ENCODE measurements around the gene STXBP5. TPM values are rescaled to one million over a fixed set of nuclear protein-coding genes. Genes with fewer than 3 reads are reported as not detected.

Gene STXBP5
- total RNA-seq, 1 donor from 2014 or later = 13.0 TPM

DNA sequence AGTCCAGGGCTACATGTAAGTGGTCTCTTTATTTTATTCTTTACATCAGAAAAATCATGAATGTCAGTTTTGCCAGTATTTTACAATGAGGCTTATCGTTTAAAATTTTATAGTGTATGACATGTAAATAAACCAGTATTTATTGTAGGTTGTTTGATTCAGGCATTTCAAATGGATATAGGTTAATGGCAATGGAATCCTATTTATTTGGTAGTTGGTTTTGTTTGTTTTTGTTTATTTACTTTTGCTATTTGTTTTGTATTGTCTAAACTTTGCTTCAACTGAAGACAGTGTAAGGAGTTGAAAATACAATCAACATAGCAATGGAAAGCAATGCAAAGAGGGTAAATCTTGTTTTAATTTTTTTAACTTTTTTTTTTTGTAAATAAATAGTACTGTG lies 185.2 kb downstream of the STXBP5 start:
- no peak for DNase-seq
- no peak for ATAC-seq (ENCODE audit: poor library complexity)
- intact Hi-C loops (cut with DNase I) = no loop called here

DNA sequence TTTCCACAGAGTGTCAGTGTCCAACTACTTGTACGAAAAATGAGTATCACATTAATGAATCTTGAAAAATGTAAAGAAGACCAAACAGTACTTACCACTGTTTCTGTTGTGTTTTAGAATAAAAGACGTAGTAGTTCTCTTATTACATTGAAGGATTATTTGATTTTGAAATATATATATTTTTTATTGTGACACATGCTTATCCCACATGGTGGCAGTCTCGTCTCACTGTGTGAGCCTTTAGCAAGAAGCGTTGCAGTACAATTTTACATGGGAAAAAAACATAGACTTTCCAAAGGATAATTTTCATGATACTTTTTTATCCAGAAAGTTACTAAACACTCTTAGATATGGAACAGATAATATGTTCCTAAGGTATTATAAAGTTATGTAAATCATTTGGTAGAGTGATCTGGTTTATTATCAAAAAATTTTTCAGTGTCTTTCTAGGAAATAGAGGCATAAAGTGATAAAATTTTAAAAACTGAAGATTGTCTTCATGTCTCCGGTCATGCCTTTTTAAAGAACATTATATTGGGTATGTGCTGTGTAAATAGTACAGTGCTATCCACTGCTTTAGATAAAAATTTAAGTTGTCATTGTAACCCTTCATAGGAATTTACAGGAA lies 186.8 kb downstream of the STXBP5 start:
- intact Hi-C loops (cut with DNase I) = no loop called here
- DNase-seq (no peak), ATAC-seq (ENCODE audit: poor library complexity) (no peak)

GRCh38 chr6:147392917-147393625 lies 188.9 kb downstream of the STXBP5 start:
- ATAC-seq (ENCODE audit: poor library complexity) (no peak), DNase-seq (no peak)
- intact Hi-C loops (cut with DNase I) = no loop called here

DNA sequence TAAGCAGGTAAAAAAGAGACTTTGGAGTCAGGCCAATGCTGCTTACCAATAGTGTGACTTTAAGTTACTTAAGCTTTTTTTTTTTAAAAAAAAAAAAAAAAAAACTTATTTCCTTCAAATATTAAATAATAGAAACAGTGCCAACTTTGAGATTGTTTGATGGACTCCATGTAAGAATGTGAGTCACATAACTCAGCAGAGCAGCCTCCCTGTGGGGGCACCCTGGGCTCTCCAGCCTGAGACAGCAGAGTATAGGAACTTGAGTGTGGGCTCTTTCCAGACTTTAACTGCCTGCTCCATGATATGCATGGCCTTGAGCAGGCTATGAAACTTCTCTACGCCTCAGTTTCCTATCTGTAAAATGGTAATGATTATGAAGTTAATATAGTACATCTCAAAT lies 190.9 kb downstream of the STXBP5 start:
- intact Hi-C loops (cut with DNase I) = no loop called here
- ATAC-seq (ENCODE audit: poor library complexity) = no peak
- DNase-seq = no peak

- intact Hi-C loops (cut with DNase I) = no loop called here
- DNase-seq (no peak), ATAC-seq (ENCODE audit: poor library complexity) (no peak)
These were observed 193.1 kb downstream of the STXBP5 start for GRCh38 chr6:147397306-147397705.

- ATAC-seq (ENCODE audit: poor library complexity) (no peak), DNase-seq (no peak)
- intact Hi-C loops (cut with DNase I) = no loop called here
These were observed 196.8 kb downstream of the STXBP5 start for GRCh38 chr6:147400968-147401367.

- ATAC-seq (ENCODE audit: poor library complexity) (no peak), DNase-seq (no peak)
These were observed 197.6 kb downstream of the STXBP5 start for GRCh38 chr6:147401779-147402178.

DNA sequence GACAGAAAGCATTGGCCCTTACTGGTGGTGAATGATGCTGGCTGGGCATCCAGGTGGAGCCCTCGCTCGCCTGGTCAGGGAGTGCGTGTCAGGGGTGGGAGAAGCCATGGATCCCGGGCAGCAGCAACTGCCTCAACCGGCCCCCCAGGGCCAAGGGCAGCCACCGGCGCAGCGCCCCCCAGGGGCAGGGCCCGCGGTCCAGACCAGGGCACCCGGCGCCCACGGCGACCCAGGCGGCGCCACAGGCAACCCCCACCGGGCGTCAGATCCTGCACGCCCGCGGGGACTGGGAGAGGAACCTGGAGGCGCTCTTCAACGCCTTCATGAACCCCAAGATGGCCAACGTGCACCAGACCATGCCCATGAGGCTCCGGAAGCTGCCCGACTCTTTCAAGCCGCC lies 202.6 kb downstream of the STXBP5 start:
- ATAC-seq (ENCODE audit: poor library complexity) (no peak), DNase-seq (no peak)
- intact Hi-C loops (cut with DNase I) = no loop called here

More at GRCh38 chr6:147401779-147402178, 197.6 kb downstream of the STXBP5 start:
- intact Hi-C loops (cut with DNase I) = no loop called here

GRCh38 chr6:147407571-147407970 lies 203.4 kb downstream of the STXBP5 start:
- intact Hi-C loops (cut with DNase I) = no loop called here
- DNase-seq (no peak), ATAC-seq (ENCODE audit: poor library complexity) (no peak)

- DNase-seq = no peak
- no peak for ATAC-seq (ENCODE audit: poor library complexity)
- intact Hi-C loops (cut with DNase I) = no loop called here
These were observed 212.4 kb downstream of the STXBP5 start for GRCh38 chr6:147416622-147417021.

DNA sequence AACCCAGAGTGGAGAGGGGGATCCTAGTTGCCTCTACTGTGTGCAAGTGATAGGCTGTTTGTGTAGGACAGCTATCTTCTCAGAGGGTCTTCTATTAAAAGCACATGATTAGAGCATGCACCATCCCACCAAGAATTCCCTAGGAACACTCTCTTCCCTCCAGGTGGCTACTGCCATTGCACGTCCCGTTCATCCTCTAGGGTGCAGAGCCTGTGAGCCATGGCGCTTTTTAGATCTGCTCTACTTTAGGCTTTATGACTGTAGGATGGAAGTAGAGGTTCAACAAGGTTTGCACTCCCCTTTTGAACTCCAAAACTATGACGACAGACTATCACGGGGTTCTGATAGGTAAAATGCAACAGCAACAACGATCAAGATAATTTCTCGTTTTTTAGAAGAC lies 213.7 kb downstream of the STXBP5 start:
- intact Hi-C loops (cut with DNase I) = no loop called here
- ATAC-seq (ENCODE audit: poor library complexity) (no peak), DNase-seq (no peak)

- no peak for ATAC-seq (ENCODE audit: poor library complexity)
These were observed 214.3 kb downstream of the STXBP5 start for GRCh38 chr6:147418523-147418922.

DNA sequence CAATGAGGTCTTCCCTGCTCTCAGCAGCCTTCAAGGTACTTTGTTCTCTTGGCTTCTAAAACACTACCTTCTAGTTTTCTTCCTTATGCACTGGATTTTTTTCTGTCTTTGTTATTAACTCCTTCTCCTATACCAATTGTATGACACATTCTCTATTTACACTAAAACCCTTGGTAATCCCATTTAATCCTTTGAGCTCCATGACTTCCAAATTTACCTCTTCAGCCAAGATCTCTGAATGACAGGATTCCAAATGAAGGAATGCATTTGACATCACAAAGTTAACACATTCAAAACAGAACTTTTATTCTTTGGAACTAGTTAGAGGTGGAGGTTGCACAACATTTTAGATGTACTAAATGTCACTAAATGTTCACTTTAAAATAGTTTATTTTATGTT lies 217.7 kb downstream of the STXBP5 start:
- no peak for ATAC-seq (ENCODE audit: poor library complexity)
- DNase-seq = no peak
- intact Hi-C loops (cut with DNase I) = no loop called here

More at GRCh38 chr6:147418523-147418922, 214.3 kb downstream of the STXBP5 start:
- intact Hi-C loops (cut with DNase I) = no loop called here
- no peak for DNase-seq

- no peak for DNase-seq
- intact Hi-C loops (cut with DNase I) = no loop called here
- no peak for ATAC-seq (ENCODE audit: poor library complexity)
These were observed 218.9 kb downstream of the STXBP5 start for GRCh38 chr6:147423111-147423510.

DNA sequence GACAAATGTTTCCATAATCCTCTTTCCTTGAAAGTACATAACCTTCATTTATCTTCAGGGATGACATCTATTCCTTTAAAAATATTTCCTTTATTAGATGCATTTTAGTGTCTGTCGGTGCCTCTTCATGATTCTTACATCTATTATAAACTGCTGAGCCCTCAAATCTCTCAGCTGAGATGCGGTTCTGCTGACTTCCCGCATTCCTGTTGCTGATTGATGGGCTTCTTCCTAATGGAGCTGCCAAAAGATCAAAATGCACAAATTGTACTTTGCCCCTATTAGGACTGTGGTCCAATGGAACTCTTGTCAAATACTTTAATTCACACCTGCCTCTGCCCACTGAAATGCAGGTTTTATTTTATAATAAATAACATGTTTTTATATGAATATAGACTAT lies 225.6 kb downstream of the STXBP5 start:
- ATAC-seq (ENCODE audit: poor library complexity) (no peak), DNase-seq (no peak)
- intact Hi-C loops (cut with DNase I) = no loop called here

DNA sequence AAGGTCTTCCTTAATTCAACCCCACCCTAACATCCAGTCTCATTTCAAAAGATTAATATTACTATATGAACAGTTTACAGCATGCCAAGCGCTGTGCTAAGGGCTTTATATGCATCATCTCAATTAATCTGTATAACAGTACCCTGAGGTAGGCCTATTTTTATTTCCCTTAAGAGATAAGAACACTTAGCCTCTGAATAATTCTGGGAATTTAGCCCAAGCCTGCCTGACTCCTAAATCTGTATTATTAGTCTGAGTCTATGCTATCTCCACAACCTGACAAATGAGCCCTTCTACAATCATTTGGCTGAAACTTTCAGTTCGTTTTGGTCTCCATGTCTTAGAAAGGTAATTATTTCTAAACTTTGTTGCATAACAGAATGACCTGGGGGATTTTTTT lies 226.6 kb downstream of the STXBP5 start:
- intact Hi-C loops (cut with DNase I) = no loop called here
- ATAC-seq (ENCODE audit: poor library complexity) = no peak
- DNase-seq = no peak

GRCh38 chr6:147434076-147434475 lies 229.9 kb downstream of the STXBP5 start:
- ATAC-seq (ENCODE audit: poor library complexity) = no peak
- no peak for DNase-seq
- intact Hi-C loops (cut with DNase I) = no loop called here

- intact Hi-C loops (cut with DNase I) = no loop called here
- ATAC-seq (ENCODE audit: poor library complexity) = no peak
- DNase-seq = no peak
These were observed 230.3 kb downstream of the STXBP5 start for GRCh38 chr6:147434516-147434915.

GRCh38 chr6:147437615-147438014 lies 233.4 kb downstream of the STXBP5 start:
- intact Hi-C loops (cut with DNase I) = no loop called here
- DNase-seq (no peak), ATAC-seq (ENCODE audit: poor library complexity) (no peak)

DNA sequence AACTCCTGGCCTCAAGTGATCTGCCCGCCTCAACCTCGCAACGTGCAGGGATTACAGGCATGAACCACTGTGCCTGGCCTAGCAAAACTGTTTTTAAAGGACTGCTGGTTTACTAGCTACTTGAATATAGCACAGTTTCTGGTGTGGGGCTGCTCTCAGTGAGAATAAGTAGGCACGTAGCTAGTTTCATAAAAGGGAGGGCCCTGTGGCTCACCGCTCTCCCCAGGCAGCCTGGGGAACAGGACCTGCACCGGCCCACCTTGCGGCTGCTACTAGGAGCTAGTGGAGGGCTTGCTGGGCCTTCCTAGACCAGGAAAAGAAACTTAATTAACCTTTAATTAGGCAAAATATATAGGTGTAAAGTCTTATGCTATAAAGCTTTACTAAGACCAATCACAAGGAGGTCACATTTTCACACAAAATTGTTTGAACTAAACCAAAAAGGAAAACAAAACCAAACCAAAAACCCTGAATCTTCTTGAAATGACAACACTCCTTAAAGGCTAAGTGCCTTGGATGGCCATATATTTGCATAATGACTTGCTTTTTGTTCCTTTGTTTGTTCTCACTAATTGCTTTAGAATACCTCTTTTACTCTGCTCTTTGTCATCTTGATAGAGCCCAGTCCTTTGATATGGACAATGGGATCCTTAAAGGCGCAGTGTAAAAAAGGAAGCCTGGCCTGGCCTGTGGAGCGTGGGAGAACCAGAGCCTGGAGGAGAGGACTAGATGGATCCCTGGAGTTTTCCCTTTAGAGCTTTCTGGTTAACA lies 234.7 kb downstream of the STXBP5 start:
- intact Hi-C loops (cut with DNase I) = no loop called here
- DNase-seq (no peak), ATAC-seq (ENCODE audit: poor library complexity) (no peak)
